ENCODE results near the gene EDEM1. TPM values are rescaled to one million over a fixed set of nuclear protein-coding genes. Genes with fewer than 3 reads are reported as not detected.

Gene EDEM1
- total RNA-seq, 4 donors from 2014 or later = 18.4 to 41.7 (median 35.8) TPM

GRCh38 chr3:5185093-5185673 lies 2.3 kb upstream of the EDEM1 start:
- Histone ChIP-seq H3K4me1 (peaks cover under 1 to 31% (median 10%) of the 10 kb centered on the region in 3 donors), H3K27me3 (no peaks in the 10 kb centered on the region), H3K9me3 (no peaks in the 10 kb centered on the region), H3K27ac (peak overlapping the region in 1 of 4 donors; percentile 19), H3K4me3 (no peak overlapping the region), H3K36me3 (peaks cover 0 to 37% of the 10 kb centered on the region in 2 donors)
- ATAC-seq = no peak
- TF ChIP-seq POLR2AphosphoS5 (IDR thresholded peaks at IDR 0.05) (no peak), POLR2A (IDR thresholded peaks at IDR 0.05) (no peak), CTCF (IDR thresholded peaks at IDR 0.05) (no peak), EP300 (IDR thresholded peaks at IDR 0.05) (no peak)
- WGBS, 2 donors (ENCODE audit: low coverage in 1 of 2) = 74 to 88% methylated on average over 4 to 5 of the region's 5 CpGs

- ATAC-seq = no peak
- WGBS, 2 donors (ENCODE audit: low coverage in 1 of 2) = 54 to 56% methylated on average over 5 to 6 of the region's 6 CpGs
- Histone ChIP-seq H3K4me1 (peaks cover 4 to 42% (median 14%) of the 10 kb centered on the region in 3 donors), H3K36me3 (peaks cover 0 to 26% of the 10 kb centered on the region in 2 donors), H3K27ac (peak overlapping the region; percentile 48 to 98 (median 88)), H3K27me3 (no peaks in the 10 kb centered on the region), H3K9me3 (no peaks in the 10 kb centered on the region), H3K4me3 (peak overlapping the region in 1 of 2 donors; percentile 77)
- TF ChIP-seq POLR2A (IDR thresholded peaks at IDR 0.05) = no peak
- no peak for TF ChIP-seq POLR2AphosphoS5 (IDR thresholded peaks at IDR 0.05)
- no peak for TF ChIP-seq CTCF (IDR thresholded peaks at IDR 0.05)
- no peak for TF ChIP-seq EP300 (IDR thresholded peaks at IDR 0.05)
Observed at GRCh38 chr3:5186089-5186857, 1.2 kb upstream of the EDEM1 start.

GRCh38 chr3:5186858-5187155 lies 700 bp upstream of the EDEM1 start:
- peaks cover 0 to 21% of the 10 kb centered on the region in 2 donors for H3K36me3 ChIP-seq
- WGBS, 2 donors (ENCODE audit: low coverage in 1 of 2) = 1 to 3% methylated on average over 8 of the region's 8 CpGs
- no peaks in the 10 kb centered on the region for H3K27me3 ChIP-seq
- no peaks in the 10 kb centered on the region for H3K9me3 ChIP-seq
- peak overlapping the region; percentile 48 to 98 (median 88) for H3K27ac ChIP-seq
- peaks cover 4 to 47% (median 14%) of the 10 kb centered on the region in 3 donors for H3K4me1 ChIP-seq
- no peak for TF ChIP-seq CTCF (IDR thresholded peaks at IDR 0.05)
- no peak for TF ChIP-seq POLR2A (IDR thresholded peaks at IDR 0.05)
- no peak for TF ChIP-seq POLR2AphosphoS5 (IDR thresholded peaks at IDR 0.05)
- TF ChIP-seq EP300 (IDR thresholded peaks at IDR 0.05) = no peak
- H3K4me3 ChIP-seq = peak overlapping the region; percentile 39 to 77
- no peak for ATAC-seq

- Histone ChIP-seq H3K9me3 (no peaks in the 10 kb centered on the region), H3K27ac (peak overlapping the region; percentile 84 to 98 (median 90)), H3K4me1 (peaks cover 4 to 56% (median 14%) of the 10 kb centered on the region in 3 donors), H3K4me3 (peak overlapping the region; percentile 77 to 83), H3K27me3 (no peaks in the 10 kb centered on the region), H3K36me3 (peaks cover 0 to 9% of the 10 kb centered on the region in 2 donors)
- WGBS, 2 donors (ENCODE audit: low coverage in 1 of 2) = 0% methylated on average over 4 of the region's 66 CpGs; no CpG with 5 or more reads in 1 of the 2 donors
- ATAC-seq = peak; percentile 46
- TF ChIP-seq POLR2A (IDR thresholded peaks at IDR 0.05) = no peak
- no peak for TF ChIP-seq EP300 (IDR thresholded peaks at IDR 0.05)
- TF ChIP-seq CTCF (IDR thresholded peaks at IDR 0.05) = no peak
- TF ChIP-seq POLR2AphosphoS5 (IDR thresholded peaks at IDR 0.05) = no peak
Observed at GRCh38 chr3:5187920-5188418, 462 bp downstream of the EDEM1 start.

Measured in gastroesophageal sphincter (tissue), 4 donors.